K562 (cell line): Measurements from ENCODE around the gene NNAT. TPM values are rescaled to one million over a fixed set of nuclear protein-coding genes. Genes with fewer than 3 reads are reported as not detected.

Experiments used
- CTCF ChIP-seq, 3 experiments: IDR thresholded peaks in 2 of 3; conservative IDR thresholded peaks in 1 of 3; 2 replicates each; pipeline ENCODE4 v1.5.1; 2011 to 2012; ENCODE audit warnings: low read length in 3 of 3, mild to moderate bottlenecking in 3 of 3, control low read depth in 2 of 3, improper control_type of control experiment in 1 of 3, inconsistent platforms in 1 of 3, low read depth in 1 of 3, mixed read lengths in 1 of 3, moderate library complexity in 1 of 3; ENCODE audit not compliant: insufficient read depth in 2 of 3
- HSF4 ChIP-seq: fragments of 250-450 bp; sonication (Bioruptor Pico); IDR thresholded peaks from 2 replicates; pipeline ENCODE4 v2.1.2; 2022; ENCODE audit warnings: mild to moderate bottlenecking, moderate library complexity, borderline replicate concordance
- JUN ChIP-seq, 2 experiments: sonication (generic) in 1 of 2; formaldehyde crosslinking in 1 of 2; IDR thresholded peaks; 2 replicates each; pipeline versions ENCODE4 v1.6.1 to v1.8.0; 2012 to 2022; ENCODE audit warnings: borderline replicate concordance in 2 of 2, mild to moderate bottlenecking in 2 of 2, improper control_type of control experiment in 1 of 2, low read depth in 1 of 2, low read length in 1 of 2, missing genetic modification reagents in 1 of 2
- KDM1A ChIP-seq, 2 experiments: fragments of 450-650 bp; IDR thresholded peaks; 2 replicates each; pipeline ENCODE4 v1.6.1; 2016; ENCODE audit warnings: mild to moderate bottlenecking in 2 of 2
- NCOA1 ChIP-seq: fragments of 450-650 bp; IDR thresholded peaks from 2 replicates; pipeline ENCODE4 v1.6.1; 2016; ENCODE audit warnings: low read depth
- PBX2 ChIP-seq, 2 experiments: IDR thresholded peaks in 1 of 2; conservative IDR thresholded peaks in 1 of 2; 2 replicates each; pipeline ENCODE4 v1.6.1; 2016; ENCODE audit warnings: low read depth in 2 of 2, mild to moderate bottlenecking in 1 of 2, missing compliant biosample characterization in 1 of 2, missing genetic modification characterization in 1 of 2, moderate library complexity in 1 of 2
- PRMT5 ChIP-seq: sonication (generic); formaldehyde crosslinking; IDR thresholded peaks from 2 replicates; pipeline ENCODE4 v1.5.0; 2020; ENCODE audit warnings: missing genetic modification reagents
- SFPQ ChIP-seq: fragments of 200-400 bp; formaldehyde crosslinking; IDR thresholded peaks from 2 replicates; pipeline ENCODE4 v1.6.1; 2017; ENCODE audit warnings: mild to moderate bottlenecking, low read depth, low read length, moderate library complexity
- STAT5B ChIP-seq: fragments of 250-450 bp; sonication (Bioruptor Pico); IDR thresholded peaks from 2 replicates; pipeline ENCODE4 v1.8.0; 2021; ENCODE audit warnings: mild to moderate bottlenecking, inconsistent platforms
- ZNF740 ChIP-seq, 3 experiments: fragments of 200-800 bp in 1 of 3; sonication (Bioruptor generic) in 1 of 3; sonication (generic) in 1 of 3; formaldehyde crosslinking in 1 of 3; IDR thresholded peaks; 2 replicates each; pipeline versions ENCODE4 v1.6.1 to v1.8.0; 2016 to 2022; ENCODE audit warnings: mild to moderate bottlenecking in 2 of 3, missing compliant biosample characterization in 2 of 3, missing genetic modification characterization in 2 of 3, missing genetic modification reagents in 1 of 3
- ZNF79 ChIP-seq: fragments of 250-450 bp; sonication (Bioruptor Pico); IDR thresholded peaks from 2 replicates; pipeline ENCODE4 v1.4.0; 2020; ENCODE audit warnings: low read depth, mild to moderate bottlenecking, moderate library complexity
- polyA plus RNA-seq, 8 experiments: library from polyadenylated mRNA; depleted of rRNA in 4 of 8; stranded (reverse) in 5 of 8; unstranded in 3 of 8; fragments of >200 nt; fragmentation: Nextera tagmentation in 2 of 8; fragmentation: Illumina TruSeq in 1 of 8; extraction: Ambion mirVana in 2 of 8; extraction: Trizol in 1 of 8; gene quantifications; 2 replicates each; pipeline versions ENCODE4 v1.2.1 to v1.2.3, GENCODE V29; 2011 to 2014; ENCODE audit warnings: inconsistent platforms in 1 of 8, missing spikeins in 1 of 8
- total RNA-seq, 7 experiments: library from RNA; depleted of rRNA in 6 of 7; stranded (reverse); fragments of >200 nt in 6 of 7; fragmentation: Illumina TruSeq in 2 of 7; extraction: Trizol in 2 of 7; gene quantifications; 2 replicates each; pipeline versions ENCODE4 v1.2.1 to v1.2.3, GENCODE V29; 2011 to 2021; ENCODE audit warnings: low replicate concordance in 1 of 7

NNAT gene
- total and polyA plus RNA-seq, 9 of the 15 experiments (the other 6 are each of a cell fraction or from before 2014, with no cell fraction given): 0.13 TPM; not detected in 8

- TF ChIP-seq JUN (IDR thresholded peaks at IDR 0.05; ENCODE audit: borderline replicate concordance, low read depth, low read length) (no peak), JUN (CRISPR knock-in tag; IDR thresholded peaks at IDR 0.05; ENCODE audit: borderline replicate concordance) (no peak), PRMT5 (CRISPR knock-in tag) (no peak), NCOA1 (no peak), ZNF79 (CRISPR knock-in tag) (no peak), HSF4 (CRISPR knock-in tag) (no peak), STAT5B (CRISPR knock-in tag) (no peak), PBX2 (CRISPR knock-in tag; IDR thresholded peaks at IDR 0.05; ENCODE audit: low read depth) (no peak), PBX2 (tag; conservative IDR thresholded peaks at IDR 0.05; ENCODE audit: low read depth) (0 out of 2 replicates have a peak, but pooled peaks have one; percentile 13), KDM1A (IDR thresholded peaks at IDR 0.05) (0 out of 4 replicates have a peak, but pooled peaks of 1 of the 2 experiments have one; percentile 11), CTCF (IDR thresholded peaks at IDR 0.05 in 2 of 3, conservative IDR thresholded peaks at IDR 0.05 in 1 of 3; ENCODE audit: insufficient read depth in 2 of 3, low read depth in 1 of 3, low read length in 3 of 3) (no peak), ZNF740 (CRISPR knock-in tag; IDR thresholded peaks at IDR 0.05) (no peak), ZNF740 (tag; IDR thresholded peaks at IDR 0.05) (no peak), SFPQ (no peak)
Observed at GRCh38 chr20:37552415-37552814, 31.4 kb downstream of the NNAT start (continued).
